Endothelial cell of umbilical vein (primary cell): ENCODE results near the gene EXOC1L. TPM values are rescaled to one million over a fixed set of nuclear protein-coding genes. Genes with fewer than 3 reads are reported as not detected.

Experiments
- BruUV-seq: library from RNA; stranded (reverse); fragments of 400-500 nt; replicated peaks from 2 replicates; lab custom pipeline; 2021; lab: Mats Ljungman, UMichigan
- CTCF ChIA-PET: fragments of 300-600, 350-600 bp; sonication (Branson Sonifier 250); formaldehyde crosslinking; loops from one replicate; lab custom pipeline; 2021; ENCODE audit warnings: antibody characterized with exemption, inconsistent platforms; lab: Charles Lee
- POLR2A ChIA-PET: fragments of 300-600, 350-600 bp; sonication (Branson Sonifier 250); formaldehyde crosslinking; loops from one replicate; lab custom pipeline; 2021; ENCODE audit warnings: antibody characterized with exemption, inconsistent platforms; lab: Charles Lee
- DNase-seq: peaks from one replicate; pipeline ENCODE4 v3.0.0-alpha.2; 2011; ENCODE audit warnings: low read depth, low spot score
- FAIRE-seq: peaks from 2 replicates; lab custom pipeline; 2011; peaks lifted over from hg19 to GRCh38; lab: Jason Lieb, UNC
- H2AFZ ChIP-seq: 2 replicates; pipeline ENCODE4 v1.6.0; 2012; ENCODE audit warnings: low read depth, low read length, control low read depth, inconsistent platforms
- H3K27ac ChIP-seq: 2 replicates; pipeline ENCODE4 v1.5.1; 2011; ENCODE audit warnings: low read depth, mild to moderate bottlenecking, control low read depth, low read length, moderate library complexity; ENCODE audit not compliant: insufficient read depth
- H3K27me3 ChIP-seq, 2 experiments: 2 replicates each; pipeline versions ENCODE4 v1.6.0 to v1.6.1; 2011; ENCODE audit warnings: low read length in 2 of 2, mixed read lengths in 1 of 2; ENCODE audit not compliant: control insufficient read depth in 2 of 2, insufficient read depth in 2 of 2
- H3K36me3 ChIP-seq, 2 experiments: 2 replicates in 1 of 2; 3 replicates in 1 of 2; pipeline ENCODE4 v1.5.1; 2011; ENCODE audit warnings: low read length in 2 of 2, mild to moderate bottlenecking in 1 of 2, moderate library complexity in 1 of 2; ENCODE audit not compliant: control insufficient read depth in 2 of 2, insufficient read depth in 2 of 2; ENCODE audit errors: extremely low read depth in 1 of 2
- H3K4me1 ChIP-seq: 3 replicates; pipeline ENCODE4 v1.5.1; 2011; ENCODE audit warnings: mild to moderate bottlenecking, low read length; ENCODE audit not compliant: control insufficient read depth, insufficient read depth; ENCODE audit errors: extremely low read depth
- H3K4me2 ChIP-seq: 2 replicates; pipeline ENCODE4 v1.6.1; 2011; ENCODE audit warnings: low read length, control low read depth, mixed read lengths; ENCODE audit not compliant: insufficient read depth
- H3K4me3 ChIP-seq, 3 experiments: fragments of 200-600 bp in 1 of 3; sonication (generic), shearing (Covaris generic) in 1 of 3; replicated peaks in 1 of 3; 2 replicates each; pipeline ENCODE4 v1.5.1; 2011 to 2016; ENCODE audit warnings: control low read depth in 3 of 3, low read length in 3 of 3, mild to moderate bottlenecking in 2 of 3, inconsistent platforms in 1 of 3, low read depth in 1 of 3, moderate library complexity in 1 of 3; ENCODE audit not compliant: insufficient read depth in 1 of 3
- H3K79me2 ChIP-seq: 2 replicates; pipeline ENCODE4 v1.6.0; 2012; ENCODE audit warnings: low read length, inconsistent platforms; ENCODE audit not compliant: control insufficient read depth, insufficient read depth
- H3K9ac ChIP-seq: replicated peaks from 2 replicates; pipeline ENCODE3; 2011; ENCODE audit warnings: low read length, control low read depth; ENCODE audit not compliant: insufficient read depth; ENCODE audit errors: extremely low read depth
- H3K9me1 ChIP-seq: replicated peaks from 3 replicates; pipeline ENCODE4 v1.6.0; 2011; ENCODE audit warnings: mild to moderate bottlenecking, low read length; ENCODE audit not compliant: control insufficient read depth, insufficient read depth; ENCODE audit errors: extremely low read depth
- H3K9me3 ChIP-seq: replicated peaks from 2 replicates; pipeline ENCODE4 v1.5.1; 2012; ENCODE audit warnings: low read length, inconsistent platforms; ENCODE audit not compliant: control insufficient read depth, insufficient read depth
- H4K20me1 ChIP-seq: replicated peaks from 2 replicates; pipeline ENCODE3; 2011; ENCODE audit warnings: mild to moderate bottlenecking, low read length; ENCODE audit not compliant: control insufficient read depth, insufficient read depth; ENCODE audit errors: extremely low read depth
- CTCF ChIP-seq, 2 donors: IDR thresholded peaks; 1 replicate in 1 of 2; 2 replicates in 1 of 2; pipeline ENCODE4 v1.5.1; 2011; ENCODE audit warnings: low read length in 2 of 2, mild to moderate bottlenecking in 2 of 2, moderate library complexity in 2 of 2, control low read depth in 1 of 2, inconsistent platforms in 1 of 2, low read depth in 1 of 2; ENCODE audit not compliant: insufficient read depth in 1 of 2; ENCODE audit errors: extremely low read depth in 1 of 2
- EZH2 ChIP-seq: IDR thresholded peaks from 2 replicates; pipeline ENCODE4 v1.6.1; 2012; ENCODE audit warnings: borderline replicate concordance, low read depth, mild to moderate bottlenecking, moderate library complexity, low read length, inconsistent platforms; ENCODE audit not compliant: severe bottlenecking
- FOS ChIP-seq: IDR thresholded peaks from 2 replicates; pipeline ENCODE4 v1.6.1; 2011; ENCODE audit warnings: mild to moderate bottlenecking, low read length, moderate library complexity, borderline replicate concordance; ENCODE audit not compliant: insufficient read depth
- GATA2 ChIP-seq: IDR thresholded peaks from 2 replicates; pipeline ENCODE4 v1.7.0; 2011; ENCODE audit warnings: low read depth, mild to moderate bottlenecking, moderate library complexity, mixed read lengths, low read length; ENCODE audit not compliant: insufficient read length, insufficient read depth
- JUN ChIP-seq: IDR thresholded peaks from 2 replicates; pipeline ENCODE4 v1.6.1; 2011; ENCODE audit warnings: borderline replicate concordance, low read depth; ENCODE audit not compliant: insufficient read length, insufficient read depth
- MAX ChIP-seq: IDR thresholded peaks from 2 replicates; pipeline ENCODE4 v1.6.1; 2011; ENCODE audit not compliant: insufficient read depth, insufficient read length
- MYC ChIP-seq: IDR thresholded peaks from one replicate; pipeline ENCODE4 v1.6.1; 2011; ENCODE audit warnings: mild to moderate bottlenecking, low read depth, low read length
- POLR2A ChIP-seq: IDR thresholded peaks from 2 replicates; pipeline ENCODE4 v1.6.1; 2012; ENCODE audit warnings: low read depth, mild to moderate bottlenecking, control low read depth, low read length
- POLR2AphosphoS5 ChIP-seq: IDR thresholded peaks from 2 replicates; pipeline ENCODE4 v1.6.1; 2012; ENCODE audit warnings: low read depth, mild to moderate bottlenecking, control low read depth, low read length, moderate library complexity; ENCODE audit not compliant: insufficient read depth
- dilution Hi-C: fragments of 300-500 bp; cut with MboI; formaldehyde crosslinking; loops from one replicate; pipeline ENCODE4 v1.15.0; 2019; ENCODE audit warnings: low sequenced_read_pairs; ENCODE audit not compliant: extremely low pct_ligation_motif_present
- intact Hi-C: fragments of 100-400 bp; cut with micrococcal nuclease; formaldehyde crosslinking; loops from one replicate; pipeline ENCODE4 v1.10.0; 2022
- polyA plus RNA-seq, 4 experiments: library from polyadenylated mRNA; depleted of rRNA in 3 of 4; stranded (reverse) in 3 of 4; unstranded in 1 of 4; fragments of >200 nt; gene quantifications; 2 replicates each; pipeline versions ENCODE4 v1.2.1 to v1.2.3, GENCODE V29; 2011 to 2012; ENCODE audit warnings: missing spikeins in 1 of 4
- total RNA-seq: library from RNA; stranded (reverse); gene quantifications from 2 replicates; pipeline ENCODE4 v1.2.3, GENCODE V29; 2021

EXOC1L gene
- total and polyA plus RNA-seq, 2 donors (not counting 3 experiments of a cell fraction or from before 2014, with no cell fraction given), result not detected

- no peak for FAIRE-seq
- POLR2A ChIA-PET, result no interaction called here
These were observed 40.1 kb downstream of the EXOC1L start for GRCh38 chr4:55859711-55860110.

More at GRCh38 chr4:55859711-55860110, 40.1 kb downstream of the EXOC1L start:
- no peak for DNase-seq
- Histone ChIP-seq H4K20me1 (no peaks in the 10 kb centered on the region), H3K27ac (no peak overlapping the region), H3K9me3 (no peaks in the 10 kb centered on the region), H3K79me2 (peaks cover 15% of the 10 kb centered on the region), H2AFZ (no peak overlapping the region), H3K9ac (no peak overlapping the region), H3K4me2 (no peak overlapping the region), H3K4me3 (no peak overlapping the region), H3K36me3 (peaks cover 0 to 14% of the 10 kb centered on the region in 2 experiments), H3K4me1 (peaks cover 2% of the 10 kb centered on the region), H3K27me3 (no peaks in the 10 kb centered on the region), H3K9me1 (no peaks in the 10 kb centered on the region)
- no TSS peak for BruUV-seq
- CTCF ChIA-PET, result no interaction called here
- dilution Hi-C loops, result no loop called here
- TF ChIP-seq JUN, result no peak
- TF ChIP-seq EZH2, result no peak
- TF ChIP-seq POLR2AphosphoS5, result no peak
- no peak for TF ChIP-seq POLR2A
- TF ChIP-seq FOS, result no peak
- no peak for TF ChIP-seq MYC
- TF ChIP-seq GATA2, result no peak
- no peak for TF ChIP-seq MAX
- TF ChIP-seq CTCF (IDR thresholded peaks at IDR 0.05; ENCODE audit: extremely low read depth in 1 of 2, insufficient read depth in 1 of 2, low read depth in 1 of 2, low read length in 2 of 2), result no peak
- intact Hi-C loops, result loop anchor here (10.0 kb wide), 1 partner anchor 885 kb away; no protein-coding TSS in a partner anchor
